Measurements from ENCODE around the gene SYNE2.
"Not testable (repeated sequence)": the region's sequence is repeated elsewhere in the genome, so short reads cannot be mapped to it uniquely, and the experiment has no call there.

The SYNE2 gene

GRCh38 chr14:64202716-64203115, 349.9 kb downstream of the SYNE2 start:
- DNase-seq = no peak

- DNase-seq = no peak
Measured at GRCh38 chr14:64203366-64204006, 350.7 kb downstream of the SYNE2 start.

GRCh38 chr14:64208261-64208660, 355.5 kb downstream of the SYNE2 start:
- DNase-seq = no peak

- no peak for DNase-seq
Measured at GRCh38 chr14:64208981-64209380, 356.2 kb downstream of the SYNE2 start.

GRCh38 chr14:64209444-64210131, 356.8 kb downstream of the SYNE2 start:
- no peak for DNase-seq

GRCh38 chr14:64210216-64210615, 357.4 kb downstream of the SYNE2 start:
- no peak for DNase-seq

- not testable (repeated sequence) for DNase-seq
Measured at GRCh38 chr14:64210912-64211311, 358.1 kb downstream of the SYNE2 start.

GRCh38 chr14:64212666-64213065, 359.9 kb downstream of the SYNE2 start:
- DNase-seq = no peak

GRCh38 chr14:64213086-64213485, 360.3 kb downstream of the SYNE2 start:
- no peak for DNase-seq

- DNase-seq = no peak
Measured at GRCh38 chr14:64213853-64214570, 361.2 kb downstream of the SYNE2 start.

- DNase-seq = no peak
Measured at GRCh38 chr14:64215274-64215673, 362.5 kb downstream of the SYNE2 start.

GRCh38 chr14:64215978-64216377, 363.2 kb downstream of the SYNE2 start:
- DNase-seq = no peak

- no peak for DNase-seq
Measured at GRCh38 chr14:64217308-64217707, 364.5 kb downstream of the SYNE2 start.

- no peak for DNase-seq
Measured at GRCh38 chr14:64217834-64218233, 365.0 kb downstream of the SYNE2 start.

GRCh38 chr14:64218344-64219240, 365.8 kb downstream of the SYNE2 start:
- DNase-seq = no peak

- no peak for DNase-seq
Measured at GRCh38 chr14:64220056-64220455, 367.3 kb downstream of the SYNE2 start.

GRCh38 chr14:64220466-64220865, 367.7 kb downstream of the SYNE2 start:
- no peak for DNase-seq

GRCh38 chr14:64221391-64222003, 368.7 kb downstream of the SYNE2 start:
- DNase-seq = no peak

- no peak for DNase-seq
Measured at GRCh38 chr14:64225151-64225757, 372.4 kb downstream of the SYNE2 start.

GRCh38 chr14:64227856-64228255, 375.1 kb downstream of the SYNE2 start:
- DNase-seq = no peak

- DNase-seq = no peak
Measured at GRCh38 chr14:64229489-64229888, 376.7 kb downstream of the SYNE2 start.
